A549 treated with dexamethasone at 1 μM for 4 hours (cell line): ENCODE data around the gene DRD1. TPM values are rescaled to one million over a fixed set of nuclear protein-coding genes. Genes with fewer than 3 reads are reported as not detected.

Experiments
- total RNA-seq: library from RNA; stranded (reverse); fragments of 200-300 nt; extraction: Qiagen RNA extraction; gene quantifications from 5 replicates; pipeline ENCODE4 v1.2.3, GENCODE V29; 2022

Gene DRD1
- 0.02 to 0.15 TPM (median 0.06 TPM) in 5 replicates for total RNA-seq

GRCh38 chr5:175444060-175444904, at the start of gene DRD1:
DRD1 (minus strand) TSS chr5:175444182; CDS start chr5:175443099, 1,083 bp downstream.

GRCh38 chr5:175478384-175479124, 34.6 kb upstream of the DRD1 start, which contains the start of gene SFXN1:
SFXN1 (plus strand) TSS chr5:175478560; CDS start chr5:175492104, 13,544 bp downstream.

Other genes with a start within 250 kb of the DRD1 start
- 81.9 to 104 TPM (median 97.6 TPM) in 5 replicates for gene SFXN1, start 34.4 kb upstream of the DRD1 start, total RNA-seq
- gene HRH2, start 213.9 kb upstream of the DRD1 start, total RNA-seq = 0.34 to 0.69 TPM (median 0.55 TPM) in 5 replicates